VCaP (cell line): ENCODE data around the gene BNIP3.
A peak's percentile ranks its signal among the peaks of the same experiment; 100 is the strongest.

Source experiments
- H3K27ac ChIP-seq: fragments of 450-650 bp; 2 replicates; pipeline ENCODE4 v1.5.1; 2017
- CTCF ChIP-seq: fragments of 450-650 bp; conservative IDR thresholded peaks from 2 replicates; pipeline ENCODE4 v1.5.1; 2017; ENCODE audit warnings: mild to moderate bottlenecking, moderate library complexity

The BNIP3 gene

GRCh38 chr10:131981429-131982184 lies at the start of gene BNIP3:
Gene BNIP3, minus strand, starts transcription at chr10:131981923. Its CDS starts 117 bp downstream, at chr10:131981806.
- peak within 1 kb of the TSS; percentile 82 for H3K27ac ChIP-seq
- peak; percentile 11; the same call in 1 of the 2 replicates for TF ChIP-seq CTCF

DNA sequence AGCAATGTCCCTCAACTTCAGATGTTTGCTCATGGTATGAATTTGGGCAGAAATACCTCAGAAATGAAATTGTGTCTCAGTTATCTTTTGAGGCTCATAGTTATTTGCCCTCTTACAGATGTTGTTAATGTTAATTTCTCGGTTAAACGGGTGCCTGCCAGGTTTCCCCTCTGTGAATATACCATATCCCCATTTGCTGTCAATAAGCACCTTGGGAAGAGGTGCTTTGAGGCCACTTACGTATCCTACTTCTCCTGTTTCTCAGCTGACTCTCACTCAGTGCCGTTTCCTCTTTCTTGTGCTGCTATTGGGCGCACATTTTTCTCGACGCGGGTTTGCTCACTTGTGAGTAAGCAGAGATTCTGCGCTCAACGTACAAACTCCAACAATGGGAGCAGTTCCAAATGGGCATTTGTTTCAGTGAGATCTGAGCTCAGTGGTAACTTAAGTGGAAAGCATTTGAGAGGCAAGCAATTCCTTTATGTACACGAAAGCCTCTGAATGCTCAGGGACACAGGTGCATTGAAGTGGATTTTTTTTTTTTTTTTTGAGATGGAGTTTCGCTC lies 49.3 kb upstream of the BNIP3 start:
- H3K27ac ChIP-seq, result no peak overlapping the region
- no peak for TF ChIP-seq CTCF

GRCh38 chr10:132028706-132029105 lies 47.0 kb upstream of the BNIP3 start:
- H3K27ac ChIP-seq, result no peak overlapping the region
- TF ChIP-seq CTCF, result no peak

- TF ChIP-seq CTCF, result no peak
- no peak overlapping the region for H3K27ac ChIP-seq
Observed at GRCh38 chr10:132027423-132027983, 45.8 kb upstream of the BNIP3 start.

- no peak overlapping the region; the same call in 1 of the 2 replicates for H3K27ac ChIP-seq
- TF ChIP-seq CTCF, result peak; percentile 88
Observed at GRCh38 chr10:132023092-132023811, 41.5 kb upstream of the BNIP3 start.

- H3K27ac ChIP-seq, result no peak overlapping the region
- TF ChIP-seq CTCF, result no peak
Observed at GRCh38 chr10:132022241-132022640, 40.5 kb upstream of the BNIP3 start.
